Ovary (tissue), 3 donors: ENCODE results near the gene TACR2.

Experiments used
- CTCF ChIP-seq, 3 donors: fragments of 450-650 bp in 2 of 3; fragments of 200-600 bp in 1 of 3; IDR thresholded peaks; one replicate each; pipeline versions ENCODE4 v1.5.1 to v1.8.0; 2016 to 2022; ENCODE audit warnings: antibody characterized with exemption in 3 of 3, mild to moderate bottlenecking in 1 of 3
- EP300 ChIP-seq: sonication (generic); formaldehyde crosslinking; IDR thresholded peaks from one replicate; pipeline ENCODE4 v1.6.1; 2017; ENCODE audit warnings: antibody characterized with exemption
- POLR2A ChIP-seq: fragments of 450-650 bp; IDR thresholded peaks from one replicate; pipeline ENCODE4 v1.6.1; 2017; ENCODE audit warnings: antibody characterized with exemption, mild to moderate bottlenecking, moderate library complexity
- donor health status: DM: no; HTN: no; CAD: no.

GRCh38 chr10:69434169-69434568 lies 17.5 kb upstream of the TACR2 start:
- no peak for TF ChIP-seq CTCF (IDR thresholded peaks at IDR 0.05)
- TF ChIP-seq POLR2A, result no peak
- TF ChIP-seq EP300, result no peak
